Measurements from ENCODE around the gene UBE2L3.

UBE2L3 gene

DNA sequence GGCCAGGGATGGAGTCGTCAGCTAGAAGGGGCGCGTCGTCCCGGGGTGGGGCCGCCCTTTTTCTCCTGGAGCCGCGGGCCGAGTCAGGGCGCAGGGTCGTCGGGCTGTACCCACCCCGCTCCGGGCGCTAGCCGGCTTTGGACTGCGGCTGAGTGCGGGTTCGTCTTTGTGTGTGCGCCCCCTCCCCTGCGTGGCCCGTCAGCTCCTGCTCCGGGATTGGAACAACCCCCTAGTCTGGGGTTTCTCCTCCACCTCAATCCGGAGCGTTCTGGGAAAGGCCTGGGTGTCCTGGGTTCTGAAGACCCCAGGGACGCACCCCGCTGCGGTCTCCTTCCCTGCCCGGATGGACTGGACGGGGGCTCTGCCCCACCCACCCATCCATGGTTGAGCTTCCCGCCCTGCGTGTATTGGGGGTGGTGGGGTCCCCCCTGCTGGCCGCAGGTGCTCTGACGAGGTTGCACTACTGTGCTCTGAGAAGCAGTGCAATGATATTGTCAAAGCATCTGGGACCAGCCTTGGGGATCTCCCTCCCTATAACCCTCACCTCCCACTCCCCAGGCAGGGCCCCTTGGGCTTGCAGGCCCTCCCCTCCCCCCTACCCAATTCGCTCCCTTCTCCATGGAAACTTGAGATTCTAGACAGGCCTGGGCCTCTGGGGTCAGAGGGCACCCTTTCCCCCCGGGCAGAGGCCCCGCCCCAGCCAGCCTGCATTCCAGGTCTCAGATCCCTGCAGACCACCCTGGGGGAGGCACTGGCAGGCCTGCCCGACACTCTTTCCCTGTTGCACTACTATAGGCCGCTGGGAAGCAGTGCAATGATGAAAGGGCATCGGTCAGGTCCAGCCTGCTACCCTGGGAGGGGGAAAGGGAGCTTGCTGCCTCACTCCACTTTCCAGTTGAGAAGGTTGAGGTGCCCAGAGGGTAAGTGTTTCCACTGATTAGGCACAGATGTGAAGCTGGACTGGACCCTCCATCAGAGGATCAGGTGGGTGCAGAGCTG, 85.3 kb downstream of the UBE2L3 start:
- no peak for TF ChIP-seq GATA2 (IDR thresholded peaks at IDR 0.05; ENCODE audit: low read depth, low read length)
- TF ChIP-seq GATA3 (IDR thresholded peaks at IDR 0.05; ENCODE audit: low read depth, low read length): no peak

DNA sequence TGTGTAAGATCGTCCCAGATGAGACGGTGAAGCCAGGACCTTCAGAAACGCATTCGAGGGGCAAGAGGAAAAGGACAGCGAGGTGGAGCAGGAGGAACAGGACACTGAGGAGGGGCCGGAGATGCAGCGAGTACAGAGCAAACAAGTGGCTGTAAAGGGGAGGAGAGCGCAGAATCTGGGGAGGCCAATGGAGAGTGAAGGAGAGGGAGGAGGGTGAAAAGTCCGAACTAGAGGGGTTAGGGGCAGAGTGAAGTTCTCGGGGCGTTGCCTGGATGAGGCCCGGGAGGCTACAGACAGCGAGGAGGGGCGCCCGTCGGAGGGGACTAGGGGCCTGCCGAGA, 89.5 kb downstream of the UBE2L3 start:
- no peak for TF ChIP-seq GATA3 (IDR thresholded peaks at IDR 0.05; ENCODE audit: low read depth, low read length)
- TF ChIP-seq GATA2 (IDR thresholded peaks at IDR 0.05; ENCODE audit: low read depth, low read length): no peak

DNA sequence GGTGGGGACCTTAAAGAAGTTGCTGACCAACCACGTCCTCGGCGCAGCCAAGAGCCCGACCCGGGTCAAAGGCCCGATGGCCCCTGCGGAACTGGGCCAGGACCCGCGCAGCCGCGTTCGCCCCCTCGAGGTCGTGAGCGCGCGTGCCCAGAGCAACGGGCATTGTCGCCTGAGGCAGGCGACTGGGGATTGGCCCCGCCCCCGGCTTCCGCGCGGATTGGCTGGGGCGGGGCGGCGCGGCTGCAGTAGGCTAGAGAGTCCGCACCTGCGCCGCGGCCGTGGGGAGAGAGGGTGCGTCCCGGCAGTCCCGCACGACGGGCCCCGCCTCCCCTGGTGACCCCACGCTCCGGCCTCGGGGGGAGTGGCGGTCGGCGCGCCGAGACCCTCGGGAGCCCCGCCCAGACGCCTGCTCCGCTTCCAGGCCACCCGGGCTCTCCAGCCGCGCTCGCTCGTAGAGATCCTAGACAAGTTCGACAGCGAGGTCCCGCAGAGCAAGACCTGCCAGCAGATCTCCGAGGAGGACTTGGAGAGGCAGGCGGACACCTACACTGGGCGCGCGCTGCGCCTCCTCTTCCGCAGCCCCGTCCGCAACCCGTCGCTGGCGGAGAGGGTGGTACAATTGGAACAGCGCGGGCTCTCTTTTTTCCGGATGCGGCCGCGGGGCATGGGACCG, 90.0 kb downstream of the UBE2L3 start:
- TF ChIP-seq GATA3 (IDR thresholded peaks at IDR 0.05; ENCODE audit: low read depth, low read length) (no peak), GATA2 (IDR thresholded peaks at IDR 0.05; ENCODE audit: low read depth, low read length) (no peak)

DNA sequence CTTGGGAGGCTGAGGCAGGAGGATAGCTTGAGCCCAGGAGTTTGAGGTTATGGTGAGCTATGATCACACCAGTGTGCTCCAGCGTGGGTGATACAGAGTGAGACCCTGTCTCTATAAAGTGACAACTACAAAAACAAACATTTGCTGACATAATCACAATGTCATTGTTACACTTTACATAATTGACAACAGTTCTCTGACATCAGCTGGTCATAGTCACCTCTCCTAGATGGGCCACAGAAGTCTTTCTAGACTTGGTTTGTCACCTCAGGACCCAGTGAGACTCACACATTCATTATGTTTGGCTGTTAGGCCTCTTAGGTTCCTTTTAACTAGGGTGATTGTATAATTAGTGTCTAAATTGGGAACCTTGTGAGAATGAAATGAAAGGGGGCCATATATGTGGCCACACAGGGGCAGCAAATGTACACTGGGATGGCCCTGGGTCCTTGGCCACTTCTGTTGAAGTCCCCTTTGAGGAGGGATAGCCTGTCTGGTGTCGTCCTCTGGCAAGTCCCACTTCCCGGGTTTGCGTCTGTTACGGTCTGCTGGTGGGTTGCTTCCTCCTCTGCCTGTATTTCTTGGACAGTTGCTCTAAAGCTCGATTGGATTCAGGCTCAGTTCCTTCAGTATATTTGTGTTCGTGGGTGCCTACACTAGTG, 92.5 kb downstream of the UBE2L3 start:
- TF ChIP-seq GATA3 (IDR thresholded peaks at IDR 0.05; ENCODE audit: low read depth, low read length) (no peak), GATA2 (IDR thresholded peaks at IDR 0.05; ENCODE audit: low read depth, low read length) (no peak)

DNA sequence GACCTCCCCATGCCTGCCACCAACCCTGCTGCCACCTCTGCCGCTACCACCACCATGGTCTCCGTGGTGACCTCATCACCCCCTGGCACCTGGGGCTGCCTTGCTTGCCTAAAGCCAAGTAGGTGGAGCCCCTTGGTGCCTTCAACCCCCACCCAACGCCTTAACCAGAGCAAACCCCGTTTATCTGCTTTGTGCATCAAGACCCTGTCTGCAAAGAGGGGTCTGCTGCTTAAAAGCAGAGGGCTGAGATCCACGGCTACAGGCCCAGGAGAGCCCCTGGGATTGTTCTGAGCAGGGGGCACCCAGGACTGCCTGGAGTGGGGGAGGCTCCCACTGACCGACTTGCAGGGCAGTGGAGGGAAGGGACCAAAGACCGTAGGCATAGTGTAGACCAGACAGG, 93.4 kb downstream of the UBE2L3 start:
- TF ChIP-seq GATA2 (IDR thresholded peaks at IDR 0.05; ENCODE audit: low read depth, low read length) (no peak), GATA3 (IDR thresholded peaks at IDR 0.05; ENCODE audit: low read depth, low read length) (no peak)

DNA sequence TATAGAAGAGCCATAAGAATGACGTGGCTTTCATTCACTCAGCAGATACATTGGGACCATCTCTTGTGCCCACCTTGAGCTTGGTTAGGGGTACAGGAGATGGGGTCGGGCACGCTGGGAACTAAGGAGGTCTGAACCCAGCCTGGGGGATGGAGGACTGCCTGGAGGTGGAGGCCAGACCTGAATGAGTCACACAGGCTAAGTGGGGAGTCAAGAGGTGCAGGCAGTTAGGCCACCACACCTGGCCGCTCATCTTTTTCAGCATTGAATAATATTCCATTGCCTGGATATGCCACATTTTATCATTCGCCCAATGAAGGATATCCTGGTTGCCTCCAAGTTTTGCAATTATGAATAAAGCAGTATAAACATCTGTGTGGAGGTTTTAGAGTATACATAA, 94.5 kb downstream of the UBE2L3 start:
- TF ChIP-seq GATA2 (IDR thresholded peaks at IDR 0.05; ENCODE audit: low read depth, low read length) (no peak), GATA3 (IDR thresholded peaks at IDR 0.05; ENCODE audit: low read depth, low read length) (no peak)

DNA sequence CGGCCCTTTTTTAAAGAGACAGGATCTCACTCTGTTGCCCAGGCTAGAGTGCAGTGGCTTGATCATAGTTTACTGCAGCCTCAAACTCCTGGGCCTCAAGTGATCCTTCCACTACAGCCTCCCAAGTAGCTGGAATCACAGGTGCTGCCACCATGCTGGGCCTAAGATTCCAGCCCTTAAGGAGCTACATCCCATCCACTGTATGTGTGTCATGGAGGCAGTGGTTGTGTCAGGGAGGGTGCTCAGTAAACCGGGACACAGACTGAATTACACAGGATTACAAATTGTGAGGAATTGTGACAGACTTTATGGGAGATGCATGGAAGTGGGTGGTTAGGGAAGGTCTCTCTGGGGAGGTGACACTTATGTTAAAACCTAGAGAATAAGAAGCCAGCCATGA, 96.2 kb downstream of the UBE2L3 start:
- TF ChIP-seq GATA3 (IDR thresholded peaks at IDR 0.05; ENCODE audit: low read depth, low read length) (no peak), GATA2 (IDR thresholded peaks at IDR 0.05; ENCODE audit: low read depth, low read length) (no peak)

DNA sequence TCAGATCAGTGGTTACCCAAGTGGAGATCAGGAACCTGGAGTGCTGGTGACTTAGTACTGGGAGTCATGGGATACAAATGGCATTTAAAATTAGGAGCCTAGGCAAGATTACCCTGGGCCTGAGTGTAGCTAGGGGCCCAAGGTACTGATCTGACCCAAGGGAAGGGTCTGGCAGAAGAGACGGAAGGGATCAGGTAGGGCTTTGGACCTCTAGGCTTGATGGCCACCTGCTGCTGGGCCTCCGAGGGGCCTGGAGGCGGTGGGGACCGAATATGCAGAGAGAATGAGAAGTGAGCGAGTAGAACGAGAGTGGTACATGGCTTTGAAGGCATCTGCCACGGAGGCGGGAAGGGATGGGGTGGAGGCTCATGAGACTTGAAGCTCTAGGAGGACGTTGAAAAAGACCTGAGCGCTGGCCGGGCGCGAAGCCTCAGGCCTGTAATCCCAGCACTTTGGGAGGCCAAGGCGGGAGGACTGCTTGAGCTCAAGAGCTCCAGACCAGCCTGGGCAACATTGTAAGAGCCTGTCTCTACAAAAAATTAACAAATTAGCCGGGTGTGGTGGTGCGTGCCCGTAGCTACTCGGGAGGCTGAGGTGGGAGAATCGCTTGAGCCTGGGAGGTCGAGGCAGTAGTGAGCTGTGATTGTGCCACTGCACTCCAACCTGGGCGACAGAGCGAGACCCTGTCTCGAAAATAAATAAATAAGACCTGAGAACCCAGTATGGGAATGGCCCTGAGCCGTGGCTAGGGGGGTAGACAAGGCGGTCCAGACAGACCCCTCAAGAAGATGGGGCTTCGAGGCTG, 97.7 kb downstream of the UBE2L3 start:
- TF ChIP-seq GATA3 (IDR thresholded peaks at IDR 0.05; ENCODE audit: low read depth, low read length): no peak
- no peak for TF ChIP-seq GATA2 (IDR thresholded peaks at IDR 0.05; ENCODE audit: low read depth, low read length)

DNA sequence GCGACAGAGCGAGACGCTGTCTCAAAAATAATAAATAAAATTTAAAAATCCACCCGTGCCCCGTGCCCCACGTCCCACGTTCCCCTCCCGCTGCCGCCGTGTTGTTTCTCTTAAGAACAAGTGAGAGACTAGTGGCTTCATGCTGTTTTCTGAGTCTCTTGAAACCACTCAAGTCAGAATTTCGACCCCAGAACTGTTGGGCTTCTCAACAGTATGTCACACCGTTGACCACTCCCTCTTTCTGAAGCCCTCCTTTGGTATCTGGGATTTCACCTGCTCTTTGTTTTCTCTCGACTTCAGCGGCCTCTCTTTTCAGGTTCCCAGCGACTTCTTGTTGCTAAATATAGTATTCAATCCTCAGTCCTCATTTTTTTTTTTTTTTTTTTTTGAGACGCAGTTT, 99.3 kb downstream of the UBE2L3 start:
- no peak for TF ChIP-seq GATA3 (IDR thresholded peaks at IDR 0.05; ENCODE audit: low read depth, low read length)
- TF ChIP-seq GATA2 (IDR thresholded peaks at IDR 0.05; ENCODE audit: low read depth, low read length): no peak

DNA sequence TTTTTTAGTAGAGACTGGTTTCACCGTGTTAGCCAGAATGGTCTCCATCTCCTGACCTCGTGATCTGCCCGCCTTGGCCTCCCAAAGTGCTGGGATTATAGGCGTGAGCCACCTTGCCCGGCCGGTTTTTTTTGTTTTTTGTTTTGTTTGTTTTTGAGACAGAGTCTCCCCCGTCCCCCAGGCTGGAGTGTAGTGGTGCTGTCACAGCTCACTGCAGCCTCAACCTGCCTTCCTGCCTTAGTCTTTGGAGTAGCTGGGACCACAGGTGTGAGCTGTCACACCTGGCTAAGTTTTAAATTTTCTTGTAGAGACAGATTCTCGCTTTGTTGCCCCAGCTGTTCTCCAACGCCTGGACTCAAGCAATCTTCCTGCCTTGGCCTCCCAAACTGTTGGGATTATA, 101.5 kb downstream of the UBE2L3 start:
- TF ChIP-seq GATA2 (IDR thresholded peaks at IDR 0.05; ENCODE audit: low read depth, low read length) (no peak), GATA3 (IDR thresholded peaks at IDR 0.05; ENCODE audit: low read depth, low read length) (no peak)

DNA sequence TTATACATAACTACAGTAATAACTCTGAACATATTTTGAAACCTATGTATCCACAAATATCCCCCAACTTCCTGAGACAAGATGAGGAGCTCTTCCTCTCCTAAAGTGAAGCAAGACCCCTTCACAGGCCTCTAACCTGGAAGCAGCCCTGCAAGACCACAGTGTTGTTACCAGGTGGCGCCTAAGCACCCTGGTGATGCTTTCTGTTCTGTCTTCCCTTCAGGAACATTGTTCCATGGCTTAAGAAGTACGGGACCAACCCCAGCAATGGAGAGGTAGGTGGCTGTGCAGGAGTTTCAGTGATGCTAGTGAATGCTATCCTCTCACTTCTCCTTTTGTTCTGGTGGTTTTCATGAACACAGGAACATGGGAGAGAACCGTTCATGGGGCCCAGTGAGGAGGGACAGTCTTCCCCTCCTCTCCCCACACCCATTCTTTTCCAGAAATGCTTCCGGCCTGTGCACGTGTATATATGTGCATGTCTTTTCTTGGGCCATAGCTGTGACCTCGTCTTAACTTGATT, 104.7 kb downstream of the UBE2L3 start:
- TF ChIP-seq GATA2 (IDR thresholded peaks at IDR 0.05; ENCODE audit: low read depth, low read length): no peak
- no peak for TF ChIP-seq GATA3 (IDR thresholded peaks at IDR 0.05; ENCODE audit: low read depth, low read length)

Measured in SH-SY5Y (cell line).